Activated gamma-delta T cell treated with Interleukin-2 at 50 U/mL for 16 hours (primary cell): ENCODE measurements around the gene SERTAD3.
"Not testable (repeated sequence)": the region's sequence is repeated elsewhere in the genome, so short reads cannot be mapped to it uniquely, and the experiment has no call there.

Source experiments
- DNase-seq: peaks from one replicate; pipeline ENCODE4 v3.0.0-alpha.2; 2020

SERTAD3 gene

DNA sequence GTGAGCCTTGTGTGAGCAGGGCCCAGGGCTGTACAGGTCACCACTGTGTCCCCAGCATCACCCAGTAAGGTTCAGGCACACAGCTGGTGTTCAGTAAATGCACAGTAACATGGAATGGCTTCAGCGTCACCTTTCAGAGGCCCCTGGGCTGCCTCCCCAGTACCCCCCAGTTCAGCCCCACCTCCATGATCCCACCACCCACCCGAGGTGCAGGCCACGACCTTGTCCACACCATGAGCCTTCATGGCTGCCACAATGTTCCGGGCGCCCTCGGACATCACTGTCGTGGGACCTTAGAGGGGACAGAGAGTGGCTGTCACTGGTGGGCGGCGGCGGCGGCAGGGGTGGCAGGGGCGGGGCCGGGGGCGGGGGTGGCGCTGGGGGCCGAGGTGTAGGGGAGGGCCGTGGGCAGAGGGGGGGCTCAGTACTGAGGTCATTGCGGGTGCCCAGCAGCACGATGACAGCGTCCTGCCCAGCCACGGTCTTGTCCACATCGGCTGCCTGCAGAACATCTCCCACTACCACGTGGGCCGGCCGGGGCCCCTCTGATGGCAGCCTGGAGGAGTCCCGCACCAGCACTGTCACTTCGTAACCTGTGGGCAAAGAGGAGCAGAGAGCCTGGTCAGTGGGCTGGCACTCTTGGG lies 13.9 kb upstream of the SERTAD3 start:
- no peak for DNase-seq

DNA sequence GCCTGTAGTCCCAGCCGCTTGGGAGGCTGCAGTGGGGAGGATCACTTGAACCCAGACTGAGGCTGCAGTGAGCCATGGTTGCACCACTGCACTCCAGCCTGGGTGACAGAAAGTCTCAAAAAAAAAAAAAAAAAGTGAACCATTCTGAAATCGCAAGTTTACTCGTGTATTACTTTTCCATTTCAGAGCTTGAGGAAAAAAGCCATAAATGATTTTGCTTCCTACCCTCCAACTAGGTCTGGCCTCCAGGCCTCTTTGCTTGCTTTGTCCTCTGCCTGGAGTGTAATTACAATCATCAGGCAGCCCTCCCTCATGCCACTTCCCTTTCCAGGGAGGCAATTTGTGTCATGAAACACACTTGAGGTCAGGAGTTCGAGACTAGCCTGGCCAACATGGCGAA lies 12.9 kb upstream of the SERTAD3 start:
- DNase-seq = no peak

DNA sequence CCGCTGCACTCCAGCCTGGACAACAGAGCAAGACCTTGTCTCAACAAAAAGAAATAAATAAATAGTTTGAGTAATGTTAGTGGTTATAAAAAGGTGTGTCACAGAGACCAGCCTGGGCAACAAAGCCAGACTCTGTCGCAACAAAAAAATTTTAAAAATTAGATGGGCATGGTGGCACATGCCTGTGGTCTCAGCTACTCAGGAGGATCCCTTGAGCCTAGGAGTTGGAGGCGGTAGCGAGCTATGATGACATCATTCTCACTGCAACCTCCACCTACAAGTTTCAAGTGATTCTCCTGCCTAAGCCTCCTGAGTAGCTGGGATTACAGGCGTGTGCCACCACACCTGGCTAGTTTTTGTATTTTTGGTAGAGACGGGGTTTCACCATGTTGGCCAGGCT lies 9.8 kb upstream of the SERTAD3 start:
- not testable (repeated sequence) for DNase-seq

DNA sequence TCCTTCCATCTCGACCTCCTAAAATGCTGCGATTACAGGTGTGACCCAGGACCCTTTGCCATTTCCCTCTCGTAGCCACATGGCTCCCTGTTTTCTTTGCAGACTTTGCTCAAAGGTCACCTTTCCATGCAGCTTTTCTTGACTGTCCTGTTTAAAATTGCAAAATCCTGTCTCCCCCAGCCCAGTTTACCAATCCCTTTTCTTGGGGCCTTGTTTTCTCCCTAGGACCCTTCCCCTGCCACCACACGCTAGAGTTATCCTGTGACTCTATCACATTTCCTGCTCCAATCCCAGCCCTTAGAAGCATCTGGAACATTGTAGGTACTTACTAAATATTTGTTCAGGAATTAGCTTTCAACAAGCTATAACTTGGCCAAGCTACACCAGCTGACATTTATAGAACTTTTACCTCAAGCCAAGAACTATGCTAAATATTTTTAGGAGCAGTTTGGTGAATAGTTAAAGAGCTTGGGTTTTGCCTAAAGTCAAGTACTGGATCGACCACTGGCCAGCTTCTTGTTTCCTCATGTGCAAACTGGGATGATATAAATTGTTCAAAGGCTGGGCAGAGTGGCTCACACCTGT lies 9.1 kb upstream of the SERTAD3 start:
- DNase-seq = no peak

DNA sequence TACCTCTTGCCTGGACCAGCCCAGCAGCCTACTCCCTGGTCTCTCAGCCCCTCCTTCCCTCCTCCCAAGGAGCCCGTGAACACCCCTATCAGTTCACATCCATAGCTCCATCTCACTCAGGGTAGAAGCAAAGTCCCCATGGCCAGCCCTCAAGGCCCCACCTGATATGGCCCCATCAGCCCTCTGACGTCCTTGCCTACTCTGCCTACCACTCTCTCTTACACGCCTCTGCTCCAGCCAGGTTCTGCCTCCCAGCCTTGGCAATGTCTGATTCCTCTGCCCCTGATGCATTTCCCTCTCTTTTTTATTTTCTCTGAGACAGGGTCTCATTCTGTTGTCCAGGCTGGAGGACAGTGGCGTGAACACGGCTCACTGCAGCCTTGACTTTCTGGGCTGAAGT lies 7.9 kb upstream of the SERTAD3 start:
- DNase-seq = no peak

DNA sequence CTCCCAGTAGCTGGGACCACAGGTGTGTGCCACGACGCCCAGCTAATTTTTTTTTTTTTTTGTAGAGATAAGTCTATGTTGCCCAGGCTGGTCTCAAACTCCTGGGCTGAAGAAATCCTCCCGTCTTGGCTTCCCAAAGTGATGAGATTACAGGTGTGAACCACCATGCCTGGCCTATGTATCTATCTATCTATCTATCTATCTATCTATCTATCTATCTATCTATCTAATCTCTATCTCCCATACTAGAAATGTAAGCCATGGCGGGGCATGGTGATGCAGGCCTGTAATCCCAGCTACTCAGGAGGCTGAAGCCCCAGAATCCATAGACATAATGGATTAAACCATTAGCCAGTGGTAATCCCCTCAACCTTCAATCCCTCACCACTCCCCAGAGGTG lies 6.5 kb upstream of the SERTAD3 start:
- DNase-seq = no peak

DNA sequence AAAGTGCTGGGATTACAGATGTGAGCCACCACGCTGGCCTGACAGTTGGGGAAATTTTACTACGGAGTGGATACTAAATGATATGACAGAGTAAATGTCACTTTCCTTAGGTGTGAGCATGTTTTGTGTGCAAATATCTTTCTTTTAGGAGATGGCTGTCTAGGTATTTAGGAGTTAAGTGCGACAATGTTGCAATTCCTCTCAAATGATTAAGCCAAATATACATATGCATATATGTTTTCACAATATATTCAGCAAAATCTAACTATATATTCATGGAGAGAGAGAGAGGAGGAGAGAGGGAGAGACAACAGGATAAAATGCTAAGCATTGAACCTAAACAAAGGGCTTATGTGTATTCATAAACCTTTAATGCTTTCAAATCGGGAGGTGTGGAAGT lies 5.4 kb upstream of the SERTAD3 start:
- DNase-seq = no peak

DNA sequence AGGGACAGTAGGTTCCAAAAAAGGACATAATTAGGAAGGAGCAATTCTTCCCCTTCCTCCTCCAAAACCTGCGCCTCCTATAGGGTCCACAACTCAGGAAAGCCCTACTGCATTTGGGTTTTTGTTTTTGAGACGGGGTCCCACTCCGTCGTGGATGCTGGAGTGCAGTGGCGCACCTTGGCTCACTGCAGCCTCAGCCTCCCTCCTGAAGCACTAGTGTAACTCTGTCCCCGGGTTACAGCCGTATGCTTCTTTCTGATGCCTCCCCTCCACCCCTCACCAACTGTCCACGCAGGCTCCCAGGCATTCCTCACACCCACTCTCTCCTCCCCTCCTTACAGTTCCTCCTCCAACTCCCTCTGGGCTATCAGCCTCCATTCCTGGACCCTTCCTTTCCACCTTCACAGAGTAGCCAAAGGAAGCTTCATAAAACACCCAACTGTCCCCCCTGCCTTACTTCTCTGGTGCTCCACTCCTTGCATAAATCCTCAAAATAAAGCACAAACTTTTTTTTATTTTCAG lies 2.2 kb upstream of the SERTAD3 start:
- no peak for DNase-seq

DNA sequence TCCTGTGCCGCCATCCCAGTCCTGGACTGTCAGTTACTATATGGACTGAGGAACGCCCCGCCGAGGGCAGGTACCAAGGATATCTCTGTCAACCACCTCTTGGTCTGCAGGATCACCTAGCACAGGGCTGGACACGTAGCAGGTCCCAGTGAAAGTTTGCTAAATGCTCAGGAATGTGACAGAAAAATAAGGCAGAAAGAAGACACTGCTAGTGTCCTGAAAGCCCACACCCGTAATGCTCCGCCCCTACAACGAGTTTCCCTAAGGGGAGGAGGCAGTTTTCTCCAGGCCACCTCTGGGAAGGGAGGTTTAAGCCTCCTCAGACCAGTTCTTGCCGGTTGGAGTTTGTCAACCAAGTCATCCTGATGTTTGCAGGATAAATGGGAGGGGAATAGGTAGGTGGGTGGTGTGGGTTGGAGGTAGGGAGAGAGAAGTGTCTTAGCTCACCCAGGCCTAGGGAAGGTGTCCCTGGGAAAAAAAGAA lies 1.7 kb upstream of the SERTAD3 start:
- DNase-seq = no peak

DNA sequence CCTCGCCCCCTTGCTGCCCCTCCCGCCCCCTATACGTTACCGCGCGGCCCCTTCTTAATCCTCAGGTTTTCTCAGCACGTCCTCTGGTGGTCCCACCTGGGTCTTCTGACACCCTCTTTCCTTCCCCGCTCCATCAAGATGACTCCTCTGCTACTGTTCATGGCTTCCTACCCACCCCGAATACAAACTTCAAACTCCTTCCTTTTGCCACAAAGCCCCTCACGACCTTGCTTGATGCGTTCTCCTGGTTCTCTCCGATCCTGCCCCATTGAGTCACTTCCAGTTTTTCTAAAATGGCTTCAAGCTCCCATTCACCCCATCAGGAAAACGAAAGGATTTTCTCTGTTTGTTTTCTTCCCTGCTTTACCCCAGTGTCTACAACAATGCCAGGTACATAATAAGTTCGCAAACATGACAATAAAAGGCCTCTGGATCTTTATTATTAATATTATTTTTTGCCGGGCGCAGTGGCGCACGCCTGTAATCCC lies 734 bp upstream of the SERTAD3 start:
- DNase-seq = no peak

DNA sequence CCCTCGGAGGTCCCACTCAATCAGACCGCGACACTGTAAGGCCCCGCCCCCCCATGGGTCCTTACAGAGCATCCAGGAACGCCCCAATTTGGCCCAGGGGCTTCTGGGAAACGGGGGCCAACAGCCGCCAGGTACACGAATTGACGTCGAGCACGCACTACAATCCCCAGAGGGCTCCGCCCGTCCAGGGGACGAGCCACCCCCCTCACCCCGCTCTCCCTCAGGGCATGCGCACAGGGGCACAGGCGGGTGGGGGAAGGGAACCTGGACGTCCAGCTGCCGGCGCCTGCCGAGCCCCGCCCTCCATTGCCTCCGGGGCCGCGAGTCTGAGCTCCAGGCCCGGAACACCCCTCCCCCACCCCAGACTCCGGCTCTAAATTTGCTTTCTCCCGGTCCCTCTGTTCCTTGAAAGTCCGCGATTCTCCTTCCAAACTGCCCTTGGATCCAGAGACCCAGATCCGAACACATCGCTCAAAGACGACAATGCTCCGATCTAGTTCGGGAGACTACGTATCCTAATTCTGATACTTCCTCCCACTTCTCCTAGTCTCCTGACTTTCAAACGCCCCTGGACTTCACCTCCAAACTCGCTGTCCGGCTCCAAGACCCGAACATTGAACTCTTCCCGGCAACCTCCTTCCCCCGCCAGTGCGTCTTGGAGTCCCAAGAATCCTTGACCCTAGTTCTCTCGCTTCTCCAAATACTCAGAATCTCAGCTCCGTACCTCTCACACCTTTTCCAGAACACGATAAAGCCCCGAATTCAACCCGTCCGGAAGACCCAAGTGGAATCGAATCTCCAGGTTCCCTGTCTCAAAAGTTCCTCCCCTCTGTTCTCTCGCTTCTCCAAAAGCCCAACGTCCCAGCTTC lies 770 bp downstream of the SERTAD3 start:
- DNase-seq = peak; percentile 100

DNA sequence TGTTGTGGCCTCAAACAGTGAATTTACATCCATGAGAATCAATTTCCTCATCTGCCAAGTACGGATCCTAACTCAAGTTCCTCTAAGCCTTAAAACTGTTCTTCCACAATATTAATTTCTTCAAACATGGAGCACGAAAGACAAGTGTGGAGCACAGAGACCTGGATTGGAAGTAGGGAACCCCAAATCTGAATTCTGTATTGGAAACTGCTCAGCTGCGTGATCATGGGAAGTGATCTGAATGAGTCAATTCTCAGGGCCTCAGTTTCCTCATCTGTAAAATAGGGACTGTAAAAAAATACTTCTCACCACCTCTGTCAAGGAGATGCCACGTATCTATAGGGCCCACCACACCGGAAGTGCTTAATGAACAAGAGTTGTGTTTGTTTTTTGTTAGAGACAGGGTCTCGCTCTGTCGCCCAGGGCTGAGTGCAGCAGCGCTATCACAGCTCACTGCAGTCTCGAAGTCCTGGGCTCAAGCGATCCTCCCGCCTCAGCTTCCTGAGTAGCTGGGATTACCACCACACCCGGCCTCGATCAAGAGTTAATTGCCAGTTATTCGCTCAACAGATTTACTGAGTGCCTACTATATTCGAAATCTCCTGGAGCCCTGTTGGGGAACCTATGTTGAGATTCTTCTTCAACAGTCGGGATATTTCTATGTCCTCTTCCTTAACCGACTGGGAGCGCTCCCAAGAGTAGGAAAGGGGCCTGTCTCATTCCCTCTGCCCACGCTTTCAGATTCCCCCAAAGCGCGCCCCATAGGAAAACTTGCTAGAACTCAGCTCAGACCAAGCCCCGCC lies 1.6 kb downstream of the SERTAD3 start:
- peak; percentile 11 for DNase-seq

DNA sequence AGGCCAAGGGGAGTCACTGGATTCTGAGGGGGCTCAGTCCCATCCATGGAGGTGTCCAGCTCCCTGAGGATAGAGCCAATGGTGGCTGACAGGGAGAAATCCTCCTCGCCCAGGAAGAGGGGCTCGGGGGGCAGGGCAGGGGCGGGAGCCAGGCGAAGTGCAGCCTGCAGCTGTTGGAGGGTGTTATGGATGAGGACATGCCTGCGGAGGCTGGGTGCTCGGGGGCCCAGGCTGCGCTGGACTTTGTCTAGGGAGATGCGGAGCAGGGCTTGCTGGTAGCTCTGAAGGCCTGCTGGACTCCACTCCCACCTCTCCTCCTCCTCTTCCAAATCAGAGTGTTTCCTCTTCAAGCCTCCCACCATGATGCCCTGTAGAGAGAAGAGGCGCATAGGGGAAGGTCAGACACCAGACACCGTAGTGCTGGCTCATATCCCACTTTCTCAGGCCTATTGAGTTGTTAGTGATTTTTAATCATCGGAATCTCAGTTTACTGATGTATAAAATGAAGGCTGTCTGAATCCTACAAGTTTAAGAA lies 2.3 kb downstream of the SERTAD3 start:
- DNase-seq = no peak

DNA sequence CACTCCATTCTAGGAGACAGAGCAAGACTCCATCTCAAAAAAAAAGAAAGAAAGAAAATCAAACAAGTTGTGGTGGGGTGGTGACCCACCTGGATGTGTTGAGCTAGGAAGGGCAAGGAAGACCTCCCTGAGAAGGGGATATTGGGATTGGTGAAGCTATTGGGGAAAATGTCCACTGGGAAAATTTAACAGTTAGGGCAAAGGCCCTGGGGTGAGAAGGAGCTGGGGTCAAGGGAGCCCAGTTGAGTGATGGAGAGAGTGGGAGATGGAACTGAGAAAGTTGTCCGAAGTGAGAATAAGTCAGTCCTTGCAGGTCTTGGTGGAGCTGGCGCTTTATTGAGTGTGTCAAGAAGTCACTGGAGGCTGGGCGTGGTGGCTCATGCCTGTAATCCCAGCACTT lies 5.9 kb downstream of the SERTAD3 start:
- no peak for DNase-seq

DNA sequence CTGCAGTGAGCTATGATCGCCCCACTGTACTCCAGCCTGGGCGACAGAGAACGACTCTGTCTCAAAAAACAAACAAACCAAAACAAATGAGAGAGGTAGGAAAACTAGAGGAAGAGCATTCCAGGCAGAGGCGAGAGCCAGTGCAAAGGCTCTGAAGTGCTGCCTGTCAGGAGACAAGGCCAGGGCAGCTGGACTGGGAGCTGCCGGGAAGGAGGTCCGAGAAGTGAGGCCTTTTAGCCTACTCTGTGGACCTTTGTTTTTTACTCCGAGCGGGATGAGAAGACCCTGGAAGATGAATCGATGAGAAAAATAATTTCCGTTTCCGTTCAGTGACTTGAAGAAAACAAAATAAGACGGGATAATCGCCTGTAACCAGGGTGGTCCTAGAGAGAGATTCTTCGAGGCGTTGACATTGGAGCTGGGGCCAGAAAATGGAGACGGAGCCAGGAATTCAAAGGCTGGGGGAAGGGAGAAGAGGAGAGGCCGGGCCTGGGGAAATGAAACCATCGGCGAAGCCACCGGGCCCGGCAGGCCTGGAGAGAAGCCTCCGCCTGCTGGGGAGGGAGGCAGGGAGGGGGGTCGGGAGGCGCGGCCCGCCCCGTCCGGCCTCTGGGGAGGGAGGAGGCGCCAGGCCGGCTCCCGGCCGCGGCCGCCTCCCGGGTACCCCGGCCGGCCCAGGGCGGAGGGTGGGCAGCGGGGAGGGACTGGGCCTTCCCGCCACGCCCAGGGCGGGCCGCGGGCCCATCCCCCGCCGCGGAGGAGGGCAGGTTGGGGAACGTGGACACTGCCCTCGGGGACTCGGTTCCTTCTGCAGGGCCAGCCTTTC lies 10.5 kb downstream of the SERTAD3 start:
- DNase-seq = peak; percentile 50

DNA sequence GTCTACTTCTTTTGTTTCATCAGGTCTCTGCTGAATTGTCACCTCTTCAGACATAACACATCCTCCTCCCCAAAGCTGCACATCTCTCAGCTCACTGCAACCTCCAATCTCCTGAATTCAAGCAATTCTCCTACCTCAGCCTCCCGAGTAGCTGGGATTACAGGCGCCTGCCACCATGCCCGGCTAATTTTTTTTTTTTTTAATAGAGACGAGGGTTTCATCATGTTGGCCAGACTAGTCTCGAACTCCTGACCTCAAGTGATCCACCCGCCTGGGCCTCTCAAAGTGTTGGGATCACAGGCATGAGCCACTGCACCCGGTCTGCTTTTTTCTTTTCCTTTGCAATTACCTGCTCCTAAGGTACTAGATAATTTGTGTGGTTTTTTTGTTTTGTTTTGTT lies 11.4 kb downstream of the SERTAD3 start:
- DNase-seq = not testable (repeated sequence)

DNA sequence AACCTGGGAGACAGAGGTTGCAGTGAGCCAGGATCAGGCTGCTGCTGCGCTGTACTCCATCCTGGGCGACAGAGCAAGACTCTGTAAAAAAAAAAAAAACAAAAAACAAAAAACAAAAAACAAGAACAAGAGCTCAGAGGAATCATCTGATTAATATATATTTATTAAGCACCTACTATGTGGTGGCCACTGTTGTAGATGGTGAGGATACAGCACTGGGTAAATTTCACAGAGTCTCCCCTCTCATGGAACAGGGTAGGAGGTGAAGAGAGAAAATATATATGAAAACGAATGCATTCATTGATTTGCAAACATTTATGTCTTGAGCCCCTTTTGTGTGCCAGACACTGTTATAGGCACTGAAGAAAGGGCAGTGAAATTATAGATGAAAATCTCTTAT lies 12.4 kb downstream of the SERTAD3 start:
- no peak for DNase-seq

DNA sequence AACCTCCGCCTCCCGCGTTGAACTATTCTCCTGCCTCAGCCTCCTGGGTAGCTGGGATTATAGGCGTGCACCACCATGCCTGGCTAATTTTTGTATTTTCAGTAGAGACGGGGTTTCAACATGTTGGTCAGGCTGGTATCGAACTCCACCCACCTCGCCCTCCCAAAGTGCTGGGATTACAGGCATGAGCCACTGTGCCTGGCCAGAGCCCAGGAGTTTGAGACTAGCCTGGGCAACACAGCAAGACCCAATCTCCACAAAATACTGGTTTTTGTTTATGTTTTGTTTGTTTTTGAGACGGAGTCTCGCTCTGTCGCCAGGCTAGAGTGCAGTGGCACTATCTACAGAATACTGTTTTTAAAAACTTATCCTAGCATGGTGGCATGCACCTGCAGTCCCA lies 13.9 kb downstream of the SERTAD3 start:
- DNase-seq = not testable (repeated sequence)

DNA sequence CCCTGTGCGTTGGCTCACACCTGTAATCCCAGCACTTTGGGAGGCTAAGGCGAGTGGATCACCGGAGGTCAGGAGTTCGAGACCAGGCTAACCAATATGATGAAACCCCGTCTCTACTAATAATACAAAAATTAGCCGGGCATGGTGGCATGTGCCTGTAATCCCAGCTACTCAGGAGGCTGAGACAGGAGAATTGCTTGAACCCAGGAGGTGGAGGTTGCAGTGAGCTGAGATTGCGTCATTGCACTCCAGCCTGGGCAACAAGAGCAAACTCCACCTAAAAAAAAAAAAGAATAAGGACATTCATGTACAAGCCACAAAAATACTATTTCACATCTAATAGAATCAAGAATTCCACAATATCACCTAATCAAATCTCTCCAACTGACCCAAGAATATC lies 15.9 kb downstream of the SERTAD3 start:
- DNase-seq = not testable (repeated sequence)

DNA sequence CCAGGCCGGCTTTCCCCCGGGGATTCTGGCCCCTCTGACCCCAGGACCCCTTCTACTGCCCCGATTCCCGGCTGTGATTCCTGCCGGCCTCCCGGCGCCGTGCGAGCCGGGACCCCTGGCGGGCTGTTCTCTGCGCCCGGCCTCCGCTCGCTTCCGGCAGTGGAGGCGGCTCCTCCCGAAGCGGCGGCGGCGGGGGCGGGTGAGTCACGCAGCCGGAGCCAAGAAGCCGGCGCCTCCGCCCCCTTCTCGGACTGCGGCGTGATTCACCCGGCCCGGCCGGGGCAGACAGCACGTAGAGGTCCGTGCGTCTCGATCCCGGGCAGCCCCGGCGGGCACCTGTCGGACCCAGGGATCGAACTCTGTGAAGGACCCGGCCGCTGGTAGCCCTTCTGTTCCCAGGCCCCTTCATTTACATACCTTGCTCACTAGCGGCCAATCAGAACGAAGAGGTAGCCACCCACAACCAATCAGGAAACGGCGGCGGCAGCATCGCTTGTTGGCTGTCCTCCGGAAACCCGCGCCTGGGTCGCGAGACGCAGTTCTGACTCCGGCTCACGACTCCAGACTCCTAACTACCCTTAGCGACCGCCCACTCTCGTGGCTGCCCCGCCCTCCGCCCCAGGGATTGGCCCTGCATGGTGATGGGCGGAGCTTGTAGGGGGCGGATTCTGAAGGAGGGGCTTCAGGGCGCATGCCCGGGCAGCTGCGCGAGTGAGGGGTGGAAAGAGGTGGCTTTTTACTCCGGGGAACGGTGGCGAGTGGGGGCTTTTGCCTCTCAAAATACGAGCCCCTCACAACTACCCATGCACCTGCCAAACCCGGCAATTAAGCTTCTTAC lies 18.5 kb downstream of the SERTAD3 start, which contains the start of gene SERTAD1:
SERTAD1 (minus strand) TSS at position 543 of the 838 bp plus-strand sequence. CDS start 2,446 bp downstream, outside the sequence.
- DNase-seq = peak; percentile 100
